Activated naive CD4-positive, alpha-beta T cell treated with anti-CD3 and anti-CD28 coated beads, Interleukin-2, amount 50 U/mL, for 16 hours (primary cell): ENCODE data around the gene RAC2.

Experiments used
- DNase-seq: peaks from one replicate; pipeline ENCODE4 v3.0.0-alpha.2; 2020

Gene RAC2

DNA sequence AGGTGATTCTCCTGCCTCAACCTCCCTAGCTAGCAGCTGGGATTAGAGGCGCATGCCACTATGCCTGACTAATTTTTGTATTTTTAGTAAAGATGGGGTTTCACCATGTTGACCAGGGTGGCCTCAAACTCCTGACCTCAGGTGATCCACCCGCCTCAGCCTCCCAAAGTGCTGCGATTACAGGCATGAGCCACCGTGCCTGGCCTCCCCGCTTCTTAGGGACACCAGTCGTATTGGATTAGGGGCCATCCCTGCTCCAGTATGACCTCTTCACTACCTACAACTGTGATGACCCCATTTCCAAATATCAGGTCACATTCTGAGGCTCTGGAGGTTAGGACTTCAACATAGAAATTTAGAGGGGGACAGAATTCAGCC, 42.6 kb downstream of the RAC2 start:
- peak; percentile 1 for DNase-seq

DNA sequence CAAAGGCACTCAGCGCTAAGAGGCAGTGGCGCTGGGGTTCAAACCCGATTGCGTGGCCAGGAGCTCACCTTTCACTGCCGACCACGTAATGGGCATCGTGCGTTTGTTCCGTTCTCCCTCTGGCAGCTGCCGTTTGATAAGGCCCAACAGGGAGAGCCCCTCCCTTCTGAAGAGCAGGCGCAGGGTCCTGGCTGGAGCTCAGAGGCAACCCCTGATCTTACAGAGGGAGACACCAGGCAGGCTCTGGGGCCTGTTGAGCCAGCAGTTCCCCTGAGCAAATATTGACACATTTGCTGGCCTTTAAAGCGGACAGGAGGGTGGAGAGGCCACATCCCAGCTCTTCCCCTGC, 44.3 kb downstream of the RAC2 start:
- no peak for DNase-seq

DNA sequence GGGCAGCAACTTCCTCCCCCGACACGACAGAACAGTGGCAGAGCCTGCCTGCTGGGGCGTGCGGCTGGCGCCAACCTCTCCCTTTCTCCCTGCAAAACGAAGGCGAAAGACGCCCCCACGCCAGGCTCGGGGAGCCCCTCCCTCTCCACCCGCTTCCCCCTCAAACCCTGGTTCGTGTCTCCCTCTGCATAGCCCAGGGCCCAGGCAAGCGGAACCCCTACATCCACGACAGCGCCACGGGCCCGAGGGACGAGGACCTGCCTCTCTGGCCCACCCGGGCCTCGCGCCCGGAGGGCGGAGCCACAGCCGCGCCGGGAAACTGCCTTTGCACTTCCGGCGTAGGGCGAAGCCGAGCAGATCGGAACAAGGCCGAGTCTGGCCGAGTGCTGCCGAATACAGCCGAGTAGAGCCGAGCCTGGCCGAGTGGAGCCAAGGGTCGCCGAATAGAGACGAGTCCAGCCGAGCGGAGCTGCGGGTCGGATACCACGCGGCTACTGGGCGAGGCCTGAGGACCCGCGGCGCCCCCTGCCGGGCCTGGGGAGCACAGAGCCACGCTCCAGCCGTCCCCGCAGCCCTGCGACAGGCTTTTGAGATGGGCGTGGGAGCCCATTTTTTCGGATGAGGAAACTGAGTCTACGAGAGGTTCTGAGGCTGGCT, 44.8 kb downstream of the RAC2 start:
- DNase-seq = peak; percentile 99

DNA sequence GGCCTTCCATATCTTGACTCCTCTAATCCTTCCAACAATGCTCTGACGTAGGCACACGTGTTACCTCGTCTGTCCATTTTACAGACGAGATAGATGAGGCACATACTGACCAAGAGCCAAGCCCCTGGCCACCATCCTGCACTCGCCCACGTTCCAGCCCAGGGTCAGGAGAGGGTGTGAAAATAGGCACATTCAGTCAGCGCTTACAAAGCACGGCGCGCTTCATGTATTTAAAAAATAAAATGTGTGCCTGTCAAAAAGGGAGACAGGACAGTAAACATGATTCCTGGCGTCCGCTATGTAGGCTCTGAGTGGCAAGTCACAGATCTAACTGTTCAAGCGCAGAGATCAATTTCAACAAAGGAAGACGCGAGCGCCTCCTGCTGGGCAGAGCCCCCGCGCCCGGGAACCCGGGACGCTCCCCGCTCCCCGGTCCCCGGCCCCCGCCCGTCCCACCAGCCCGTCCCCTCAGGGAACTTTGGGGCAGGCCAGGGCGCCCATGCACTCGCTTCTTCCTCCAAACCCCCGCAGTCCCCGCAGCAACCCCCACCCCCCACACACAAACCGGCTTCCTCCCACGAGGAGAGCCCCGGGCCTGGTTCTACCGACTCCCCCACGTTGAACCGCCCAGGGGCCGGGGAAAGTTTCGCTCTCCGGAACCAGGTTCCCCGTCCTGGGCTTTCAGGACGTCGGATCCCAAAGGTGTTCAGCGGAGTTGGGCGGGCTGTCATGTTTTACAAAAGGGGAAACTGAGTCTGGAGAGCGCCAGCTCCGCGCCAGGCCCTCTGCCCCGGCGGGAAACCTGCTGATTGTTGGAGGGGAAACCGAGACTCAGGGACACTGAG, 45.6 kb downstream of the RAC2 start:
- DNase-seq = peak; percentile 92

DNA sequence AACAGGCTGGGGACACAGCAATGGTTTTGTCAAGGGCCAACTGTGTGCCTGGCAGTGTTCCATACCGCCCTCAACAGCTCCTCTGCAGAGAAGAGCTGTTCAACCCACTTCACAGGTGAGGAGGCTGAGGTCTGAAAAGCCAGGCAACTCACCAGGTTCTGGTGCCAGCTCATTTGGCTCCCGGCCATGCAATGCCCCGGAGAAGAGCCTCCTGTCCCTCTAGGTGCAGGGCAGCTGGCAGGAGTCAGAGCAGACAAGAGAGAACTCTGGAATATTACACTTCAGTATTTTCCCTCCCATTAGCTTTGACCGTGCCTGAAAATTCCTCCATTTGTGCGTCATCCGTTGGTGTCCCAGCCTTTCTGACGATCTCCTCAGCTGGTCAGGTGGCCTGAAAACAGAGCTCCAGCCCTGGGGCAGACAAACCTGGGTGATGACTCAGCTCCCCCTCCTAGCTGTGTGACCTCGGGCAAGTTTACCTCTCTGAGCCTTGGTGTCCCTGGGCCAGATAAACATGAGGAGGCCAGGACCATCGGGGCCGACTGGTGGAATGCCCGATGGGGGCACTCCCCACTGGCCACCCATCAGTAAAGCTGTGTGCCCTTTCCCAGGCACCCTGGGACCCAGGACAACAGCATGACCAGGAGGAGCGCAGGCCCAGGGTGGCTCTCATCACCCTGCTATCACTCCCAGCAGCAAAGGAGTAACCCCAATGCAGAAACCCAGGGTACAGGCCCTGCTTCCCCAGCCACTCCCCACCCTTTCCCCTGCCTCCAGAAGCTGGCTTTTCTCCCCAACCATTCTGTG, 46.4 kb downstream of the RAC2 start:
- DNase-seq = peak; percentile 8

DNA sequence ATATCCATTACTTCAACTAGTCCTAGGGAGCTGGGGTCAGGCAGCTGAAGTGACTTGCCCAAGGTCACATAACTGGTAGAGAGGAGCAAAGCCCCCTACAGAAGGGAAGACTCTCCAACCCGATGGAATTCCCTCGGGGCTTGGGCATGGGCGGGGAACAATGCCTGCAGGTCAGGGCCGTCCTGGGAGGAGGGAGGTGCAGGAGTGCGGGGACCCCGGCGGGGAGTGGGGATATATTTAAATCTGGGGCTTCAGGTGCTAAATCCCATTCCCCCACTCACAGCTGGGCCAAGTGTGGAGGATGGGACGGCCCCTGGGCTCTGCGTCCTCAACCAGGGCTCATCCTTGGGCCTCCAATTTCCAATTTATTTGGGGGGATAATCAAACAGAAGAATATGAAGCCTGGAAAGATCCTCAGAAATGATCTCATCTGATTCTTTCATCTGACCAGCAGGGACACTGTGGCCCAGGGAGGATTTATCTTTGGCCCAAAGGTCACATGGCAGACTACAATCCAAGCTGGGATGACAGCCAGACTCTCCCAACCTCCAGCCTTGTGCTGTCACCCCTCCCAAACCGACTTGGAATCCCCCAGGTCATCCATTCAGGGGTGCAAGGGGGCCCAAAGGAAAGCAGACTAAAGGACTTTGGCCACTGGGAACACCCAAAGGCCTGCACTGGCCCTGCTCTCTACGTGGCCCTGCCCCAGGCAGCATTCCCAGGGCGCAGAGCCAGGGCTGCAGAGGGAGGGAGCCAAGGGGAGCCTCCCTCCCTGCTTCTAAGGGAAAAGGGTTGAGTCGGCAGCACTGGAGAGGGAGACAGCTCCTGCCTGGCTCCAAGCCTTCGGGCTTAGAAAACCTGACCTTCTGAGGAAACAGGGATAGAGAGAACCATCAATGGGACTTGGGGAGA, 47.3 kb downstream of the RAC2 start:
- DNase-seq = peak; percentile 7

DNA sequence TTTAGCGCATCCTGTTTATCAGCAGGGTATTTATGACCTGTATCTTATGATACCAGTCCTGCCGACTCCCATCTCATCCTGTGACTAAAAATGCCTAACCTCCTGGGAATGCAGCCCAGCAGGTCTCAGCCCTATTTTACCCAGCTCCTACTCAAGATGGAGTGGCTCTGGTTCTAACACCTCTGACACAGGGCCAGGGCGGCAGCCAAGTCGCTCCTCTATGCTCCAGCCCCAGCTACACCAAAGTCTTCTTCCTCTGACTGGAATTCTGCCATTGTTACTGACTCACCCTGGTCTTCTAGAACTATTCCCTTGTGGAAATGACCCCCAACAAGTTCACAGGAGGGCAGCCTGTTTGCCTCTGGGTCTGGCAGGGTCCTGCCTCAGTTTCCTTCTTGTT, 48.1 kb downstream of the RAC2 start:
- peak; percentile 2 for DNase-seq

DNA sequence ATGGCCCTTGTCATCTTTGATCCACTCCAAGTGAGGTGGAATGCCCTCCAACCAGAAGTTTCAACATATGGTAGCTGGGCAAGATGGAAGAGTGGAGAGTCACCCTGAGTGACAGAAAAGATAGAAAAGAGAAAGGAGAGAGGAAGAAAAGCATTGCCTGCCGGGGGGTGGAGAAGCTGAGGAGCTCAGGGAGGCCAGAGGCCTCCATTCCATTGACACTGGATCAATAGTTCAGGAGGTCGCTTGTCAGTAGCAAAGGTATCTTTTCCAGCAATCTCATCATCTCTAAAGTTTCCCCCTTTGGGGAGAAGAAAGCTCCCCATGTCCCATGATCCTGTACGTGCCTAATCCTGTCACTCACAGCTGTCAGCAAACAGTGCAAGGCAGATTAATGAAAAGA, 49.3 kb downstream of the RAC2 start:
- DNase-seq = no peak

DNA sequence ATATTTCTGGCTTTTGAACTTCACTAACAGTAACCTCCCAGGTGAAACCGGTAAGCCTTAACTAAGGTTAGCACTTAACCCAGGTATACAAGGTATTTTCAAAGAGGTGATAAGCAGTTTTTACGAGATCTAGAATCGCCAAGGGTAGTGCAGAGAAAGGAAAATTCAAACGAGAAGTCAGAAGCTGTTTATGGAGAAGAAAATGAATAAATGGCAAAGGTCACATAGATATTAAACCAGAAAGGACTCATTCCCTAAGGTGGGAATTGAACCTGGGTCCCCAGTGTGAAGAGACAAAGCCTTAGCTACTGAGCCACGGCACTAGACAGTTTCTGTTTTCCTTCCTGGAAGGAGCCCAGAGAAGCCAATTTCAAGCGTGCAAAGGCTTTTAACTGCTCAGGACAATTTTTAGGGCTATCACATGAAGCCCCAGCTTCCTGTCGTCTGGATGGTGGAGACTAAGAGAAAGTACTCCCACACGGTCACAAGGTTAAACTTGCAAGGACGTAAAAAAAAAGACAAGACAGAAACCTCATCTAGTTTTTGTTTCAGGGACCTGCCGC, 50.4 kb downstream of the RAC2 start:
- peak; percentile 31 for DNase-seq

DNA sequence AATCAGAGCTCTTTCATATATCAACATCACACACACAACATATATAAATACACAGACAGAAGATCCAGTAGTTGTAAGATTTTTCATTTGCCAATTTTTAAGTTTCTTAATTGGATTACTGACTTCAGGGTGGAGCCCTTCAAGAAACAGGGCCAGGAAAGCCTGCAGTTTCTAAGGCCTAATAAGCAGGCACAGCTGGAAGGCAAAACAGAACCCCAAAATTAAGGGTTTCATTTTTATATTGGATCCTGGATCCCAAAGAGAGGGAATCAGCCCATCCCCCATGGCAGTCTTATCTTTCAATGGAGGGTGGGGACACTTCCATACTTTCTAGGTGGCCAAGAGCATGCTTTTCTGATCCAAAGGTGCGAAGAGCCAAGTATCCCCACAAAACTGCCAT, 51.3 kb downstream of the RAC2 start:
- no peak for DNase-seq

DNA sequence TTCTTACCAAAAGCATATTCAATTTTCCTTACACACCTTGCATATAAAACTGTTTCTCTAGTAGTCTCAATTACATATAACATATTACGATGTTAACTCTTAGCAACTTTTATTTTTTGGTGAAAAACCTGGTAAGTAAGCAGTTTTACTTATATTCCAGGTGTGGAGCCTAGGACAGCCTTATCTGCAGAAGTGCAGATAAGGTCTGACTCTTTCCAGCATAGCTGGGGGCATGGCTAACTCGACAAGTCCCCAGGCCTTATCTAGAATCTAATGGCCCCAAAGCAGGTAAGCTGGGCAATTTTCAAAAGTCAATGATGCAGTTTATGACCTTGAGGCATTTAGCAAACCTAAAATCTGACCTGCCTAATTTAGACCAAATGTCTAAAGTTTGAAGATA, 51.9 kb downstream of the RAC2 start:
- DNase-seq = no peak

DNA sequence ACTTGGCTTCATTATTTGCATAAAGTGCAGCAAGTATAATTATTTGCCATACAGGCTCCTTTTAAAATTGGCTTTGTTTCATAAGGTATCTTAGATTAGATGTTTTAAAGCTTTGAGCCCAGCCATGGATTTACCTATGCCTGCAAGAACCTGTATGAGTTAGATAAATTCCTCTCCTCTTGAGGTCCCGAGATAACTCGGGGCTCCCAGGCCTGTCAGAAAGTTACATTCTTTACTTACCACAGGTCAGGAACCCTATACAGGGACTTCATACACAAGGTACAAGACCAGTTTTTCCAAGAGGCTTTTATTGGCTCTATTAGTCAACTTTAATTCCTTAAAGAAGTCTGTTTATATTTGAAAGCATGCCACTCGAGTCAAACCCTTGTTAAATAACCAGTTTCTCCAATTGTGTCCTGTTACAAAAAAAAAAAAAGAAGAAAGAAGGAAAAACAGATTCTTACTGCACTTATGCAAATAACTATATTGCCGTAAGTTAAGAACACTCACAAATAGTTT, 53.7 kb downstream of the RAC2 start:
- DNase-seq = no peak

DNA sequence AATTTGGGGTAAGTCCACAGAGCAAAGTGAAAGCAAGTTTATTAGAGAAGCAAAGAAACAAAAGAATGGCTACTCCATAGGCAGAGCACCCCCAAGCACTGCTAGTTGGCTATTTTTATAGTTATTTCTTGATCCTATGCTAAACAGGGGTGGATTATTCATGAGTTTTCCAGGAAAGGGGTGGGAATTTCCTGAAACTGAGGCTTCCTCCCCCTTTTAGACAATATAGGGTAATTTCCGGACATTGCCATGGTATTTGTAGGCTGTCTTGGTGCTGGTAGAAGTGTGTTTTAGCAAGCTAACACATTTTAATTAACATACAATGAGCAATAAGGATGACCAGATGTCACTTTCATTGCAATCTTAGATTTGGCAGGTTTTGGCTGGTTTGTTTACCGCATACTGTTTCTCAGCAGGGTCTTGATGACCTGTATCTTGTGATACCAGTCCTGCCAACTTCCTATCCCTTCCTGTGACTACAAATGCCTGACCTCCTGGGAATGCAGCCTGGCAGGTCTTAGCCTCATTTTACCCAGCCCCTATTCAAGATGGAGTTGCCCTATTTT, 55.1 kb downstream of the RAC2 start:
- no peak for DNase-seq

DNA sequence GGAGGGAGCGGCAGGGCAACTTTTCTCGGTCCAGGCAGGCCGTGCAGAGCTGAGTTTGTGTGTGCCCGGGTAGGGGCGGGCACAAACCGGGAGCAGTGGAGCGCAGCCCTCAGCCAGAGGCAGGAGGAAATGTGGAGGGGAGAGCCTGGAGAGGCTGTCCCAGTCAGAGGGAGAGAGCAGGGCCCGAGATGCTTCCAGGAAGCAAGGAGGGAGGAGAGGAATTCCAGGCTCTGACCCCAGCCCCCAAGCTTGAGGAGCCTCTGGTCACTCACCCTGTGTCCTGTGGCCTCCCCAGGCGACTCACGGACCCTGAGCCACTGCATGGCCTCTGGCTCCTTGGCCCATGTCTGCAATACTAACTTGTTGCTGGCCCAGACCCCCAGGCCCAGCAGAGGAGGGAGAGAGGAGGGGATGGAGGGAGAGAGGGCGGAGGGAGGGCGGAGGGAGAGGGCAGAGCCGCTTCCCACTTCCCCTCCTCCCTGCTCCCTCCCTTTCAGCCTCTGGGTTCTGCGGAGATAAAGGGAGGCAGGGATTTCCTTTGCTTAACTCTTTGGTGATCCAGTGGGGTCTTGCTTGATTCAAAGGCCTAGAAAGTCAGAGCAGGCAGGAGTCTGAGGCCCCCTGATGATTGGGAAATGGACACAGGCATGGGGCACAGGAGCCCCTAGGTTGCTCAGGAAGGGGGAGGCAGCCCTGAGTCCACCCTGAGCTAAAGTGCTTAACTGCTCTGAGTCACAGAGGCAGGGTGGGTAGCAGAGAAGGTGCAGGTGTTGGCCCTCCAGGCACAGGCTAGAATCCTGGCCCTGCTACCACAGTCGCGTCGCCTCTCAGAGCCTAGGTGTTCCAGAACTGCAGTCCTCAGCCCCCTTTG, 55.9 kb downstream of the RAC2 start, which contains the start of gene C1QTNF6:
TSS of gene C1QTNF6 (minus strand) at position 357 of the 871 bp plus-strand sequence. CDS start at position 323, 34 bp downstream.
- DNase-seq = no peak

DNA sequence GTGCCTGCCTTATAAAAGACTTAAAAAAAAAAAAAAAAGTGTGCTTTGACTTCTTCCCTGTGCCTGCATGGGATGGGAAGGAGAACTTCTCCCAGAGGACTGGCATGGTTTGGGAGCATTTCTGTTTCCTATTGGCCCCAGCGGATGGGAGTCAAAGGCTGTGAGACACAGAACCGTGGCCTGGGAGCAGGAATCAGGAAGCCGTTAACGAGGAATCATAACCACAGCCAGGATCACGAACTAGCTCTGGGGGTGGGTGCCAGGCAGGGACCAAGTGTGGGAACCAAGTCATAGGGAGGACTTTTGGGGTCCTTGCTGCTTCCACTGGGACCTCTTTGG, 56.5 kb downstream of the RAC2 start:
- no peak for DNase-seq

DNA sequence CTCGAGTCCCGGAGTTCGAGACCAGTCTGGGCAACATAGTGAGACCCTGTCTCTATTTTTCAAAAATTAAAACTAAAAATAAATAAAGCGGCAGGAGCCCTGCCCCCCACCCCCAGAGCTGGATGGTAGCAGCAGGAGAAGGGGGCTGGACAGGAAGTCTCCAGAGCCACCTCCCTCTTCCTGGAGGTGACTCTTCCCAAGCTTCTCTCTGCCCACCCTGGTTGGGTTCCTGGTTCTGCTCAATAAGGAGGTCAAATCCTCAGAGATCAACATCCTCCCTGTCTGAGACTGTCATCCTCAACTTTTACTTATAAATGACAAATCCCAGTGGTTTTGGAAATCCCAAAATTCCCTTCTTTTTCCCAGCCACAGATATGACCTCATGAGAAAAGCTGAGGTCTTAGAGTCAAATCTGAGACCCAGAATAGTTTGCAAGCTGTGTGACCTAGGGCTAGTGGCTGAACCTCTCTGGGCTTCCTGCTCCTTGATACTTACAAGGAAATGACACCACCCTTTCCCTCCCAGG, 57.0 kb downstream of the RAC2 start:
- no peak for DNase-seq

DNA sequence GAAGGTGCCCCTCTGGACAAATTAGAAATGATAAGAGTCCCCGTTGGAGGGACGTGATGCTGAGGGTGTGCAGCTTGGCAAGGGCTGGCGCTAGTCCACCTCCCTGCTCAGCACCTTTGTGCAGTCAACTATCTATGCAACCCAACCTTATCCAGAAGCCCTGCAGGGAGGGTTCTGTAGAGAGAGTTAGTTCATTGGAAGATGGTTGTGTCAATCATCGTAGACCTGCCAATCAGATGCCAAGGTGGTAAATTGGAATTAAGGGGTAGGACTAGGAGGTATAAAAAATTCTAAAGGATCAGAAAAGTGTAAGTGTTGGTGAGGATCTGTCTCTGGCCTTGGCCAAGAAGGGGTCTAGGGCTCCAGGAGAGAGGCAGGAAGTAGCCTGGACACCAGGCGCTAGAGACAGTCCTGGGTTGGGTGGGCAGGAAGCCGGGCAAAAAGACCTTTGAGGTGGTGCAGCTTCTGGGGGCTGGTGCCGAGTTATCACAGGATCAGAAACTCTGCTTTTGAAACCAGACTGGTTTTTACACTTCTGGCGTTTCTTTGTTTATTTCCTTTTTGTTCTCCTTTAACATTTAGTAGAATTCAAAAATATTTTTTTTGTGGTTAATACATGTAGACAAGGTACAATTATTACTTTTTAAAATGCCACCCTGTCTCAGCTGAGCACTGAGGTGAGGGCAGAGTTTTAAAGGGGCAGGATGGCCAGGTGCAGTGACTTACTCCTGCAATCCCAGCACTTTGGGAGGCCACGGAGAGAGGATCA, 57.7 kb downstream of the RAC2 start:
- no peak for DNase-seq

DNA sequence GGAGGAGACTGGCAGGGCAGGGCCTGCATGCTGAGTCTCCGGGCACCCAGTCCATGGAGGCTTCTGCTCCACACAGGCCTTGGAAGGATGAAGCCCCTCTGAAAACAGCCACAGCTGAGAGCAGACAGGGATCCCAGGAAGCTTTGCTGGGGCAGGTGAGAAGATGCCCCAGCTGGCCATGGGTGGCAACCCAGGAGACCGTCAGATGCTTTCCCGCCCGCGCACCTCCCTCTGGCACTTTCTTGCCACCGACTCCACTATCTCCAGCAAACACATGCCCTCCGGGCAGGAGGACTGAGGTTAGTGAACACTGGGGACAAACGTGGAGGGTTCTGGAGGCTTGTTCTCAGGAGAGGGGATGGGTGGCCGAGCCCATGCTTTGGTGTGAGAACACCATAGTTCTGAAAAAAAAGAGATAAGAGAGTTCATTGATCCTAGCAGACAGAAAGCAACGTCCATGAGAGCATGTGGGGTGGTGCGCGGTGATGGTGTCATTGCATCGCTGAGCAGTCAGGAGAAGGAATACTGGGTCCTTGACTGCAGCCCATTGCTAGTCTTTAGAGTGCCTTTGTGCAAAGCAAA, 58.3 kb downstream of the RAC2 start:
- DNase-seq = no peak

DNA sequence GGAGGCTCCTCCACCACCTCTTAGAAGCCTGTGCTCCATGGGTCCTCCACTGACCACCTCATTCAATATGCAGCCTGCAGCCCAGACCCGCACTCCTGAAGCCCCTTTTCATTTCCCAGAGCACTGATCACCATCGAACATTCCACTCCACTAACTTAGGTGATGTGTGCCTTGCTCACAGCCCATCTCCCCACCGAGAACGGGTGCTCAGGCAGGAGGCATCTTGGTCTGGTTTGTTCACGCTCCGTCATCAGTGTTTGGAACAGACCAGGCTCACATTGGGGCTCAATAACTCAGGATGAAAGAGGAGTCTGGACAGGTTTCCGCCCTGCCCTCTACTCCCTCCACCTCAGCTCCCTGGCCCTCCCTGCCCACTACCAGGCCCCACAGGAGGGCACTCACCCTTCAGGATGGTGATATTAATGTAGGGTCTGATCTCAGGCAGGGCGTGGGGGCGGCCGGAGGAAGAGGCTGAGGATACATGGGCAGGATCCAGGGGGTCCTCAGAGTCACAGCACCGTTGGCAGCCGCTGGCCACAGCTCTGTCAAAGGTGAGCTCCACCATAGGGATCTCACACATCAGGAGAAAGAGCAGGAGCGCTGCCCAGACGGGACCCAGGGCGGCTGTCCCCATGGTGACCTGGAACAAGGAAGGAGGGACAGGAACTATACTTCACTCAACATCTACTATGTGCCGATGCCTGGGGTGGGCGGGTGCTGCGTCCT, 59.1 kb downstream of the RAC2 start:
- DNase-seq = no peak
